Body of pancreas (tissue), 4 donors: Measurements from ENCODE around the gene SDCBP2. TPM values are rescaled to one million over a fixed set of nuclear protein-coding genes. Genes with fewer than 3 reads are reported as not detected.

ENCODE experiments used
- ATAC-seq: fragments of 150-250 bp; one replicate; pipeline ENCODE4 v1.9.1; 2016
- DNase-seq, 4 donors: peaks; one replicate each; pipeline ENCODE4 v3.0.0-alpha.2; 2019
- H3K27ac ChIP-seq, 4 donors: fragments of 200-600 bp; sonication (generic); 1 replicate in 3 of 4; 2 replicates in 1 of 4; pipeline versions ENCODE4 v1.5.1 to v1.6.1; 2016 to 2019; ENCODE audit warnings: mild to moderate bottlenecking in 1 of 4, mixed read lengths in 1 of 4, moderate library complexity in 1 of 4
- H3K27me3 ChIP-seq, 2 donors: fragments of 200-600 bp; sonication (generic); one replicate each; pipeline ENCODE4 v1.6.0; 2016; ENCODE audit warnings: mild to moderate bottlenecking in 1 of 2
- H3K36me3 ChIP-seq, 2 donors: fragments of 200-600 bp; sonication (generic); replicated peaks in 1 of 2; 2 replicates each; pipeline ENCODE4 v1.5.1; 2016; ENCODE audit warnings: low read depth in 2 of 2; ENCODE audit not compliant: insufficient read depth in 1 of 2
- H3K4me1 ChIP-seq: fragments of 200-600 bp; sonication (generic); one replicate; pipeline ENCODE4 v1.6.0; 2016
- H3K4me3 ChIP-seq, 2 donors: fragments of 200-600 bp; sonication (generic); 1 replicate in 1 of 2; 2 replicates in 1 of 2; pipeline ENCODE4 v1.5.1; 2016 to 2019
- H3K9me3 ChIP-seq, 3 donors: fragments of 200-600 bp; sonication (generic); 1 replicate in 2 of 3; 2 replicates in 1 of 3; pipeline ENCODE4 v1.5.1; 2016
- CTCF ChIP-seq, 7 experiments: fragments of 450-650 bp in 4 of 7; fragments of 200-600 bp in 3 of 7; sonication (generic) in 3 of 7; IDR thresholded peaks; one replicate each; pipeline ENCODE4 v1.5.1; 2016 to 2019; ENCODE audit warnings: antibody characterized with exemption in 7 of 7
- POLR2A ChIP-seq, 3 donors: fragments of 450-650 bp; IDR thresholded peaks; one replicate each; pipeline ENCODE4 v1.6.1; 2016; ENCODE audit warnings: antibody characterized with exemption in 3 of 3, mild to moderate bottlenecking in 2 of 3
- whole genome bisulfite sequencing, 2 donors: methylation state at CpG; one replicate each; pipeline ENCODE4 v1.1.5; 2017; 5-methylcytosine and 5-hydroxymethylcytosine counted together
- intact Hi-C: fragments of 100-400 bp; cut with DNase I; formaldehyde crosslinking; loops from one replicate; pipeline ENCODE4 v1.15.1; 2023
- total RNA-seq, 2 donors: library from RNA; depleted of rRNA; stranded (reverse); fragments of >200 nt; gene quantifications; one replicate each; pipeline ENCODE4 v1.1.0, GENCODE V29; 2016

SDCBP2 gene
- total RNA-seq, 2 donors from 2014 or later = 14.8 to 20.0 TPM

- intact Hi-C loops = no loop called here
- H3K27me3 ChIP-seq = no peaks in the 10 kb centered on the region
- no peak overlapping the region for H3K27ac ChIP-seq
- no peak for ATAC-seq
- H3K4me3 ChIP-seq = no peak overlapping the region
- no peaks in the 10 kb centered on the region for H3K36me3 ChIP-seq
- no peaks in the 10 kb centered on the region for H3K9me3 ChIP-seq
- TF ChIP-seq CTCF (IDR thresholded peaks at IDR 0.05) (no peak), POLR2A (IDR thresholded peaks at IDR 0.05) (no peak)
- DNase-seq = no peak
- 84 to 88% methylated on average over 12 of the region's 12 CpGs for WGBS, 2 donors
- H3K4me1 ChIP-seq = no peaks in the 10 kb centered on the region
These were observed 26.0 kb downstream of the SDCBP2 start for GRCh38 chr20:1302685-1303541.

- intact Hi-C loops = no loop called here
- no peaks in the 10 kb centered on the region for H3K36me3 ChIP-seq
- TF ChIP-seq POLR2A (IDR thresholded peaks at IDR 0.05) (no peak), CTCF (IDR thresholded peaks at IDR 0.05) (no peak)
- ATAC-seq (no peak), DNase-seq (no peak)
- no peaks in the 10 kb centered on the region for H3K4me1 ChIP-seq
- H3K4me3 ChIP-seq = no peak overlapping the region
- 63 to 81% methylated on average over 9 of the region's 9 CpGs for WGBS, 2 donors
- H3K9me3 ChIP-seq = no peaks in the 10 kb centered on the region
- H3K27me3 ChIP-seq = no peaks in the 10 kb centered on the region
- no peak overlapping the region for H3K27ac ChIP-seq
These were observed 27.9 kb downstream of the SDCBP2 start for GRCh38 chr20:1301031-1301529.

GRCh38 chr20:1300083-1300840 is 28.7 kb downstream of the SDCBP2 start:
- WGBS, 2 donors = 88 to 93% methylated on average over 12 to 18 of the region's 18 CpGs
- Histone ChIP-seq H3K4me1 (no peaks in the 10 kb centered on the region), H3K27ac (no peak overlapping the region), H3K27me3 (no peaks in the 10 kb centered on the region), H3K36me3 (no peaks in the 10 kb centered on the region), H3K9me3 (no peaks in the 10 kb centered on the region), H3K4me3 (no peak overlapping the region)
- intact Hi-C loops = no loop called here
- no peak for TF ChIP-seq CTCF (IDR thresholded peaks at IDR 0.05)
- TF ChIP-seq POLR2A (IDR thresholded peaks at IDR 0.05) = no peak
- DNase-seq (no peak), ATAC-seq (no peak)

- 79 to 82% methylated on average over 8 to 9 of the region's 9 CpGs for WGBS, 2 donors
- DNase-seq (peak in 1 of 4 donors; percentile 41), ATAC-seq (peak; percentile 58)
- Histone ChIP-seq H3K36me3 (no peaks in the 10 kb centered on the region), H3K9me3 (no peaks in the 10 kb centered on the region), H3K4me3 (no peak overlapping the region), H3K27ac (no peak overlapping the region), H3K4me1 (no peaks in the 10 kb centered on the region), H3K27me3 (no peaks in the 10 kb centered on the region)
- TF ChIP-seq POLR2A (IDR thresholded peaks at IDR 0.05) (no peak), CTCF (IDR thresholded peaks at IDR 0.05) (peak in 2 of 7 experiments; percentile 8 to 16)
- intact Hi-C loops = no loop called here
These were observed 29.4 kb downstream of the SDCBP2 start for GRCh38 chr20:1299522-1299921.
